NAMALWA (cell line): ENCODE measurements around the gene GPR68.
A peak's percentile ranks its signal among the peaks of the same experiment; 100 is the strongest.
"Not testable (repeated sequence)": the region's sequence is repeated elsewhere in the genome, so short reads cannot be mapped to it uniquely, and the experiment has no call there.

Experiments
- DNase-seq: peaks from one replicate; pipeline ENCODE4 v3.0.0-alpha.2; 2015; ENCODE audit warnings: low spot score

The GPR68 gene

DNA sequence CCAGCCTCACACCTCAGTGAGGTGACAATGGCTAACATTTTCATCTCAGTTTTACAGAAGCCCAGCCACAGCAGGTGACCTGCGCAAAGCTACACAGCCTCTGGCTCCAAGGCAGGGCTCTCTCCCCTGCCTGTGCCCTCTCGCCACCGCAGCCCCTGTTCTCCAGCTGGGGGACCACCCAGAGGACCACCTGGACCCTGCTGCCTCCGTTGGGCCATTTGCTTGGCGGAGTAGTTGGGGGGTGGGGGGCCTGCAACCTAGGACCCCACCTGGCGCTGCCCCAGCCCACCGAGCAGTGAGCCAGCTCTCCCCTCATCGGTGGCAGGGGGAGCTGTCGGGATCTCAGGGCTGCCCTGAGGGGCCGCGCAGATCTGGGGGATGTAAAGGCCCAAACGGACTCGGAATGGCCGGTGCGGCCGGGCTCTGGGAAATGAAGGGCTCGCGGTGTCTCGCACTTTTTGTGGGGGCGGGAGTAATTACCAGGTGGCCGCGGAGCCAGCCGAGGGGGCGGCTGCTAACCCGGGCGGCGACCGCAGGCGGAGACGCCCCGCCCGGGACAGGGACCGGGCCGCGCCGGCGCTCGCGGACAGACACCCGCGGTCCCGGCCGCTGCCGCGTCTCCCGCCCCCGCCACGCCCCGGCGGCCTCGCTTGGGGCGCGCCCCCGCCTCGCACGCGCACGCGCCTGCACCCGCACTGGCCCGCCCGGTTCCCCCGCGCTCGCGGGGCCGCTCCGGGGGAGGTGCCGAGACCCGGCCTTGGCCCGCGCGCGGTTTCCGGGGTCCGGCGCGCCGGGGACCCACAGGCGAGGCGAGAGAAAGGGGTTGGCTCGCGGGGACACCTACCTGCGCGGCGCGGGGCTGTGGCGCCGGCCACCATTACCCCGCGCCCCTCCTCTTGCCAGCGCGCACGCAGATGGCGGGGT lies 8.6 kb upstream of the GPR68 start:
- DNase-seq = no peak

DNA sequence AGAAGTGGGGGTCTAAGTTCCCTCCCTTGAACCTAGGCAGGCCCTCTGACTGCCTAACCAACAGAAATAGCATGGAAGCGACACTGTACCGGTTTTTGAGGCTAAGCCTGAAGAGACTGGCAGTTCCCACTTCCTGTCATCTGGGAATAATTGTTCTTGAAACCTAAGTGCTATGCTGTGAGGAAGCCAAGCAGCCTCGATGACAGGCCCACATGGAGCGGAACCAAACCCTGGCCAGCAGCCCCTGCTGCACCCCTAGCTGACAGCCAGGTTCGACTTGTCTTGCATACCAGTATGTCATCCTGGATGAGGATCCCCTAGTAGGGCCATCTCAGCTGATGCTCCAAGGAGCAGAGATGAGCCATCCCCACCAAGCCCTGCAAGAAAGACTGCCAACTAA lies 6.4 kb upstream of the GPR68 start:
- no peak for DNase-seq

DNA sequence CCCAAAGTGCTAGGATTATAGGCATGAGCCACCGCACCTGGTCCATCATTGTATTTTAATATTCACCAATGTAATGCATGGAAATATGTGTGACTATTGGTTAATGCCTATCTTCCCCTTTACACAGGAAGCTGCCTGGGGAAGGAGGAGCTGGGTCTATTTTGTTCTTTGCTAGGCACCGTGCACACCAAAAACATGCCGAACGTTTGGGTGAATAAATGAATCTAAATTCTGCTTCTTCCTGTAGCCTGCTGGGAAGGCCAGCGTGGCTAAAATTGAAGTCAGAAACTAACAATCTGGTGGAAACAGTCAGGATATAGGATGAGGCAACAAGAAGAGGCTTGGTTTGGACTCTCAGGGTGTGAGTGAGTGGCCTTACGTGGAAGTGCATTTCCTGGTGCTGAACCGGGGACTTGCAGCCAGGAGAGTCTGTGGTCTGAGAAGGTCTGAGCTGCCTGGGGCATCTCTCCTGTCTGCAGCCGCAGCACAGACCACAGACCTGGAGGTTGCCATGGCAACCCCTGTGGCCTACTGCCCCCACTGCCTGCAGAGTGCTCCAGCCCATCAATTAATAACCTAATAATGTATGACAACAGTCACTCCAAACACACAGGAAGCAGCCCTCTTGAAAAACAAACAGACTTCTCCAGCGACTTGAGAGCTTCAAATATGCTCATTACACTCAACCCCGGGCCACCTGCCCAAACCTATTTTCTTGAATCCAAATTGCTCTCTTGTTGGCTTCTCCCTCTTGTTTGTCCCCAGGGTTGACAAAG lies 5.5 kb upstream of the GPR68 start:
- DNase-seq = peak; percentile 83

DNA sequence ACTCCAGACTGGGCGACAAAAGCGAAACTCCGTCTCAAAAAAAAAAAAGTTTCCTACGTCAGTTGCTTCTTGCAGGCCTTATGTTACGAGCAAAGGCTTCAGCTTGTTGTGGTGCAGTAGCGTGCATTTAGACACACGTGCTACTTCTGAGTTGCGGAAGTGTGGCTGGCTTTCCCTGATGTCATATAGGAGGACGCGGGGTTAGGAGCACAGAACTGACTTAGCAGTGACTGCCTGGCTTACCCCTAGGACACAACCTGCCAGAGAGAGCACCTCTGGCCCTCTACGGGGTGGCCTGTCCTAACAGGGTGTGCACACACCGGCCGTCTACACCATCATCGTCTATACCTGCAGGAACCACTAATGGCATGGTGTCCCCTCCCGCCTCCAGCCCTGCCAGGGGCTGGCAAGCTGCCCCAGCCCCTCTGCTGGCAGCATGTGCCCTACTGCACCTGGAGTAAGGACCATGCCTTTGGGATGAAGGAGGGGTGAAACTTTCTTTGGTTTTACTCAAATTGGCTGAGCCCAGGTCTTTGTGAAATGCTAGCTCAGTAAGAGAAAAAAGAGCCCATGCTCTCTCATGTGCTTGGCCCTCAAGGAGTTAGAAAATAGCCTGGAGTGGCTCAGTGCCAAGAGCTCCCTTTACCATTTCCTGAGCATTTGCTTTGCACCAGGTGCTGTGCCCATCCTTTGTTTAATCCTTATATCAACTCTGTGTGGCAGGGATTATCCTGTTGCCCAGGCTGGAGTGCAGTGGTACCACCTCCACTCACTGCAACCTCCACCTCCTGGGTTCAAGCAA lies 1.7 kb upstream of the GPR68 start:
- DNase-seq = peak; percentile 40

DNA sequence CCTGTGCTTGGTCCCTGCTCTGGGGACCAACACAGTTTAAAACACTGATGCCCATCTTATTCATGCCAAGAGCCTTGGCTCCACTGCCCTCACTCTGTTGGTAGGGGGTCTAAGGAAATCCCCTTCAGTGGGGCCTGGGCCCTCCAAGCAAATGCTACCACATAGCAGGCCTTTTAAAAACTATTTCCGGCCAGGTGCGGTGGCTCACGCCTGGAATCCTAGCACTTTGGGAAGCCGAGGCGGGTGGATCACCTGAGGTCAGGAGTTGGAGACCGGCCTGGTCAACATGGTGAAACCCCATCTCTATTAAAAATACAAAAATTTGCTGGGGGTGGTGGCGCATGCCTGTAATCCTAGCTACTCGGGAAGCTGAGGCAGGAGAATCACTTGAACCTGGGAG lies 1.1 kb upstream of the GPR68 start:
- DNase-seq = not testable (repeated sequence)

DNA sequence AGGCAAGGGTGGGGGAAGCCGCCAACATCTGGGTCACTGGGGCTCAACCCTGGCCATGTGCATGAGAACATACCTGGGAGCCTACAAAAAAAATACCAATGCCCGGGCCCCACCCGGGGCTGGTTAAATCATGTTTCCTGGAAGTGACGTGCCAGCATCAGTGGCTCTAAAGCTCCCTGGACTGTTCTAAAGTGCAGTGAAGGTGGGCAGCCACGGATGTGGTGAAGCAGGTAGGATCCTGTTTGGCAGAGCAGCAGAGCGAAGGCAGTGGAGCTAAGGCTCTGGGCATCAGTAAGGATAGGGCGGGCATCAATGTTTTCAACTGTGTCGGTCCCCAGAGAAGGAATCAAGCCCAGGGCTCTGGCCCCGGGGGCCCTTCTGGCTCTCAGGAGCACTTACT lies 525 bp upstream of the GPR68 start:
- no peak for DNase-seq

DNA sequence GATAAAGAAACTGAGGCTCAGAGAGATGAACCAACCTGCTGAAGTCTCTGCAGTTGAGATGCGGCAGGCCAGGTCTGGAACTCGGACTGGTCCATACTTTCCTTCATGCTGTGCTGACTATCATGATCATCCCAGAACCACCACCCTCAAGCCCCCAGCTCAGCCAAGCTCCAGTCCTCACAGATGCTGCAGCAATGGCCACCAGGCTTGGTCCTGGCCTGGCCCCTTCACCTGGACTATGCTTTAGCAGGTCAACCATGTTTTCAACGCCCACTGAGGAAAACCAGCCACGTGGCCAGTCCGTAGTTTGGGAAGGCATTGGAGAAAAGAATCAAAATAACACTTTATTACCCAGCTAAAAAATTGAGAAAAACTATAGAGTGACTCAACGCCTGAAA lies 1.4 kb downstream of the GPR68 start:
- no peak for DNase-seq

DNA sequence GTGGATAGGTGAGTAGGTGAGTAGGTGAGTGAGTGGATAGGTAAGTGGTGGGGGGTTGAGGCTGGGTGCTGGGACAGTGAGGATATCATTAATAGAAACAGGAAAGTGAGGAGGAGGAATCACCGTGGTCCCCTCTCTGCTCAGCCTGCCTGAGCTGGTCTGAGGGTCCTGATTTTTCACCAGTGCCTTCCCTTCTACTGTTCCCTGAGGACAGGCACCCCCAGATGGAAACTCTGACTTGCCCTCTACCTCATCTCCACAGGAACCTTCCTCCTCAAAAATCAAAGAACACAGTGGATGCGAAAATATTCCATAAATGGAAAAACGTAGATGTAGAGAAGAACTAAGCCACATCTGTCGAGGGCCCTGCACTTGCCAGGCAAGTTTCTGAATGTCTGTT lies 1.9 kb downstream of the GPR68 start:
- no peak for DNase-seq

DNA sequence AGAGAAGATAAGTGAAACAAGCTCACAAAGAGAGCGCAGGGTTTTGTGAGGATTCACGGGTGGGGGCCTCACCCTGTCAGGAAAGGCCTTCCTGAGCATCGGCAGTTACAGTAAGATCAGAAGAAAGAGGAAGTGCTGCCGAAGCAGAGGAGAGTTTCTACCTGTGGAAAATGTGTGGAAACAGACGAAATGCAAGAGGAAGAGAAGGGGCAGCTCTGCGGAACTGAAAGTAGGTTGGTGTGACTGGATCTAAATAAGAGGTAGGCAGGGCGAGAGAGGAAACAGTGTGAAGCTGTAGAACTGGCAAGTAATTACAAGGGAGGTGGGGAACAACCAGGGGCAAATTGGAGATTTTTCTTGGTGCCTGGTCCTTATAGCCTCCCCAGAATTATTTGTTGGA lies 2.6 kb downstream of the GPR68 start:
- peak; percentile 83 for DNase-seq

DNA sequence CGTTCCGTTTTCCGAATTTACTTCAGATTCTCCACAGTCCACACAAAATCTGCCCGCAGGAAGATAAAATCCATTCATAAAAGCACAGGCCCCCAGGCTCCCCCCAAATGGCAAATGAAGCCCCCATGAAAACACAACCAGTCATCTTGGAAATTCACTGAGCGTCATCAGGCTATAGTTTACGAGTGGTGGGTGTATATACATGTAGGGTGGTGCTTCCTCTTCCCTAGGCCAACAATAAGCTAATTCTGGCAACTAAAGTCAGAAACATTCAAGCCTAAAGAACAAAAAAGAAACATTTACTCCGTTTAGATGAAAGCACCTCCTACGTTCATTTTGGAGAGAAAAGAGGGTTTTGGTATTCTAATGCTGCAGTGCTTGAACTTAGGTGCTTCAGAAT lies 5.8 kb downstream of the GPR68 start:
- DNase-seq = no peak

DNA sequence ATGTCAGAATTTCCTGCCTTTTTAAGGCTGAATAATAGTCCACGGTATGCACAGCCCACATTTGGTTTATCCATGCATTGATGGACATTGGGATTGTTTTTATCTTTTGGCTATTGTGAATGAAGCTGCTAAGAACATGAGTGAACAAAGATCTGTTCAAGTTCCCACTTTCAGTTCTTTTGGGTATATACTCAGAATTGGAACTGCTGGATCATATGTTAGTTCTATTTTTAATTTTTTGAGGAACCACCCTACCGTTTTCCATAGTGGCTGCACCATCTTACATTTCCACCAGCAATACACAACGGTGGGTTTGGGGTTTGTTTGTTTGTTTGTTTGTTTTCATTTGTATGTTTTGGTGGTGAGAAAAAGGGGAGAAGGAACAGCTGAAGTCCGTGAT lies 6.4 kb downstream of the GPR68 start:
- no peak for DNase-seq

DNA sequence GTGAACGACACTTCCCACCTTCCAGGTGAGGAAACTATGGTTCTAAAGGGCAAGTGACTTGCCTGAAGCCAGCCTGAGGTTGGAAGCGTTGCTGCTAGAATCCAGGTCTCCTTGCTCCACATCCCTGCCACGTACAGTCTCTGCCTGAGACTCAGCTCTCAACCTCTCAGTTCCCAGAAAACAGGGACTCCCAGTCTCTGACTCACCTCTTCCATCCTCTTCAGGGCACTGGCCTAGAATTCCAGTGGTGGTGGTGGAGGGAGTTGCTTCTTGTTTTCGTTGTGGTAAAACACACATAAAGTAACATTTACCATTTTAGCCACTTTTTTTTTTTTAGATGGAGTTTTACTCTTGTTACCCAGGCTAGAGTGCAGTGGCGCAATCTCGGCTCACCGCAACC lies 7.3 kb downstream of the GPR68 start:
- no peak for DNase-seq

DNA sequence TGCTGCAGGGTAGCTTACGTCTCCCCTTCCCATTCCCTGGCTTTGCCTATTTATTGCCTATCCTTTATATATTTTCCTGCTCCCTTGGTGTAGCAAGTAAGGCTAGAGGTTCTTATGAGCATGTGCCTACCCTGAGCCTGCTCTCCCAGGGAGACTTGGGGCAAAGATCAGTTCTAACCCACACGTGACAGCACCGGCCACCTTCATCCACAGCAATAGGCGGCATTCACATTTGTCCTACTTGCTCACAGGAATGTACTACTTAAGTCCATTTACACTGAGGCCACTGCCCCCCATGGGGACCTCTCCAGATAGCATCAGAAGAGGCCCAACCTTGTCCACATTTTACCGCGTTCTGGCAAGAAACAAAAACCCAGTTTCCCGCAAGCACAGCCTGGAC lies 8.7 kb downstream of the GPR68 start:
- DNase-seq = no peak

DNA sequence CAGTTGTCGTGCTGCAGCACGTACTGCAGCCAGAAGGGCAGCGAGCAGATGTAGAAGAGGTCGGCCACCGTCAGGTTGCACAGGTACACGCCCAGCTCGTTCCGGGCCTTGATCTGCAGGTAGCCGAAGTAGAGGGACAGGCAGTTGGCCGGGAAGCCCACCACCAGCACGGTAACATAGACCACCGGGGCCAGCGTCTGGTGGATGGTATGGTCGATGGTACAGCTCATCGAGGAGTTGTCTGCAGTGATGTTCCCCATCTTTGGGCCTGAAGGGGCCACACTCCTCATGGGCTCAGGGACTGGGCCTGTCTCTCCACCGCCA lies 9.8 kb downstream of the GPR68 start:
- DNase-seq = no peak

DNA sequence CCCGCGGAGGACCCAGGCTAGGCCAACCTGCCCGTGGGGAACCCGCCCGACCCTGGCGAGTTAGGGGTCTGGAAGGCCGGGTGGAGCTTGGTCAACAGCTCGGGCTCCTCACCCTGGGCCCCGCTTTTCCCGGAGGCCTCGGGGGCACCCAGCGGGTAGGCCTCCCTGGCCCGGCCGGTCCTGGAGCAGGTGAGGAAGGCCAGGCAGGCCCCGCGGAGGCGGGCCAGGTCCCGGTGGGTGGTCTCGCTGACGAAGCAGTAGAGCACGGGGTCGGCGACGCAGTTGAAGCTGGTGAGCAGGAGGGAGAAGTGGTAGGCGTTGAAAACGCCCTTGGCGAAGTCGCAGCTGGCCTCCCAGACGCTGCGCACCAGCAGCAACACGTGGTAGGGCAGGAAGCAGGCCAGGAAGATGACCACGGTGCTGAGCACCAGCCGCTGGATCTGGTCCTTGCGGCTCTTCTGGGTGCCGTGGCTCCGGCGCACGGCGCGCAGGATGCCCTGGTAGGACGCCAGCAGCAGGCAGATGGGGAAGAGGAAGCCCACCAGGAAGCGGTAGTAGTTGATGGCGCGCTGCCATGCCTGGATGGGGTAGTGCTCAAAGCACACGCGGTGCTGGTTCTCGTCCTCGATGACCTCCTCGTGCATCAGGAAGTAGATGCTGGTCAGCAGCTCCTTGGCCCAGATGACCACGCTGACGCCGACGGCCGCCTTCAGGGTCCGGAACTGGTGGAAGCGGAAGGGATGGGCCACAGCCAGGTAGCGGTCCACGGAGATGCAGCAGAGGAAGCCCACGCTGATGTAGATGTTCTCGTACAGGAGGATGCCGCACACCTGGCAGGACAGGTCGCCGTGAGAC lies 10.3 kb downstream of the GPR68 start:
- DNase-seq = no peak

DNA sequence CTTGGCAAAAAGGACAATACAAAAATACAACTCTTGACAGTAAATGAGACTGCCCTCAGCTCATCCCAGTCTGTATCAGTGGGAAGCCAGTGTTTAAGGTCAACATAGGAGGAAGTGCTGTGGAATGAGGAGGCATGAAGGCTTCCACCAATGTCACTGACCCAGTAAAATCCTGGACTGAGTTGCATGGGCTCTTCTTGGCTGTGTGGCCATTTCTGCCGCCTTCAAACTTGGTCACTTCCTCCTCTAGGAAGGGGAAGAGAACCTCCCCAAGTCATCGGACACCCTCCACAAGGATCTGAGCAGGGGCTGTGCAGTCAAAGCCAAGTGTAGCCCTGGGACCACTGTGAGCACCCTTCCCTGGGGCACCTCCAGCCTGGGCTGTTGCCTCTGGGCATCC lies 11.9 kb downstream of the GPR68 start:
- DNase-seq = no peak

DNA sequence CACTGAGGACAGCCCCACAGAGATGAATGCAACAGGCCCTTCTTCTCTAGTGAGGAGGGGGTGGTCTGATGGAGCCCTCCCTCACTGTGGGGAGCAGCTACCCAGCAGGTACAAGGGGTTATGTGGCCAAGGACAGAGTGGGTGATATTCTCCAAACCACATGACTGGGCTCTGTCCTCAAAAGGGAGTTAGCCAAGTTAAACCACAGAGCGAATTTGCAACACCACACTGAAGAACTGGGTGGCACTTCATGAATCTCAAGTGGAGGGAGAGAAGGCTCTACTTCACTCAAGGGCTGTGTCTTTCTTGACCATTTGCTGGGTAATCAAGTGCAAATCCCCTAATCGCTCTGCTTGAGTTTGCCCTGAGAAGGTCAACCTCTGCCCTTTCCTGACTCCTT lies 12.5 kb downstream of the GPR68 start:
- DNase-seq = no peak

DNA sequence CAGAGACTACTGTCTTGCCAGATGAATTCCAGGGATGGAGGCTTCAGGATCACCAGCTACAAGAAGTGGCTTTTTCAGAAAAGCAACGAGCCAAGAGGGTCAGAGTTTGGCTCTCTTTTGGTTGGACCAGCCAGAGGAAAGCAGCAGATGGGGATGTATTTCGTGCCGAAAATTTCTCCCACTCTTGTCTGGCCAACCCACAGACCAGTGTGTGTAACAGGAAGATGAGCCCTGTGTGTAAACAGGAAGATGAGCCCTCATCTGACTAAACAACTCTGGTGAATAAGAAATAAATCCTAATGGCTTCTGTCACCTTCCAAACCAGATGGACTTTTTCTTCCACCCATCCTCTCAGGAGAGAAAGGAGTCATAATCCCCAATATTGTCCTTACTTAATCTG lies 13.1 kb downstream of the GPR68 start:
- DNase-seq = no peak

DNA sequence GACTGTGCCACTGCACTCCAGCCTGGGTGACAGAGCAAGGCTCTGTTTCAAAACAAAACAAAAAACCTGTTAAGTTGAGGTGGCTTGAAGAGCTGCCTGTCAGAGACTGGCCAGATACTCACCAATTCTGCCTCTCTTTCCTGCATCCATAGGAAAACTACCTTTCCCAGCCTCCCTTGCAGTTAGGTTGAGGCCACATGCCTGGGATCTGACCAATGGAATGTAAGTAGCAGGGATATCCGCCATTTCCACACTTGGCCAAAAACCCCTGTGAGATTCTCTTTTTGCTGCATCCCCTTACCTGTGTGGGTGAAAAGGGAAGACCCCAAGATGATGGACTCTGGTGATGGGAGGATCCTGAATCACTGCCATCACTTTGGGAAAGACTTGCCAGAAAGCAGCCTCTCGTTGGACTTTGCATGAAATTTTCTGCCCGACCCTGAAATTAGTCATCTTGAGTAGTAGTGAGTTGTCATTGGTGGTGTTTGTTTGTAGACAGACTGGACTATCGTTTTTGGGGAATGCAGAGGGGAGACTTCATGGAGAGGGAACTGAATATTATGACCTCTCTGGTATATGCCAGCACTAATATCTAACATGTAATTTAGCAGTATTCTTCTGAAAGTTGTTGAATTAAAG lies 14.0 kb downstream of the GPR68 start:
- DNase-seq = no peak

DNA sequence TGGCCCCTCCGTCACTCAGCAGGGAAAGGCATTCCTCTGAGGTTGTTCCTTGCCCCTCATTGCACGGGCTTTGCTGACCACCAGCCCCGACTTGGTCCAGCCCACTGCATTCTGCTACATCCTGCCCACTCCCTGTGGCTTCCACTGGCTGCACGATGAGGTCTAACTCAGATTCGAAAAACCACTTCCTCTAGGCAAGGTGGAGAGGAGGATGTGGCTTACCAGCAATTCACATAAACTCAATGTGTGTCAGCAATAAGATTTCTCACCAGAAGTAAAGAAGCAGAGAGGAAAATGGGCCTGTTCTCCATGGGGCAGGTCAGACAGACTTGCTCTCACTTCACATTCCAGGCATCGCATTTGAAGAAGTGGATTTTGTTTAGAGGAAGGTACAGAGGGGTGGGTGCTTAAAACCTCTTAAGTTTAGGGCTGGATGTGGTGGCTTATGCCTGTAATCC lies 14.7 kb downstream of the GPR68 start:
- DNase-seq = peak; percentile 49

DNA sequence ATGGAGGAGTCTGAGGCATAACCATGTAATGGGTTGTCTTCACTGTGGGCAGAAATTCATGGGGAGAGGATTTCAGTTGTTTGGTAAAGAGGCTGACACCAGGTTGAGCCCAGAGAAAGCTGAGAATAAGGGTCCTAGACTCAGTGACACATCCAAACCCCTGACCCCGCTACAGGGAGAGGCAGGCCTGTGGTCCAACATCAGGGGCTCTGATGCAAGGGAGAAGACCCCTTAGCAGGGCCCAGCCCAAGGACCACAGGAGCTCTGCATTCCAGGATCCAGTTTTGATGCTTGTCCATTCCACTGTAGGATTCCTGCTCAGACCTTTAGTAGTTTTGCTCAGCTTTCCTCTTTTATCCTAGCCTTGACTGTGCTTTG lies 15.5 kb downstream of the GPR68 start:
- DNase-seq = no peak
